SHP77 (cell line): ENCODE results near the gene AGPAT2.
A peak's percentile ranks its signal among the peaks of the same experiment; 100 is the strongest.
"Not testable (repeated sequence)": the region's sequence is repeated elsewhere in the genome, so short reads cannot be mapped to it uniquely, and the experiment has no call there.

Experiments used
- DNase-seq, 2 experiments: peaks; one replicate each; lab custom pipeline; 2025; lab: John Stamatoyannopoulos, UW

AGPAT2 gene

DNA sequence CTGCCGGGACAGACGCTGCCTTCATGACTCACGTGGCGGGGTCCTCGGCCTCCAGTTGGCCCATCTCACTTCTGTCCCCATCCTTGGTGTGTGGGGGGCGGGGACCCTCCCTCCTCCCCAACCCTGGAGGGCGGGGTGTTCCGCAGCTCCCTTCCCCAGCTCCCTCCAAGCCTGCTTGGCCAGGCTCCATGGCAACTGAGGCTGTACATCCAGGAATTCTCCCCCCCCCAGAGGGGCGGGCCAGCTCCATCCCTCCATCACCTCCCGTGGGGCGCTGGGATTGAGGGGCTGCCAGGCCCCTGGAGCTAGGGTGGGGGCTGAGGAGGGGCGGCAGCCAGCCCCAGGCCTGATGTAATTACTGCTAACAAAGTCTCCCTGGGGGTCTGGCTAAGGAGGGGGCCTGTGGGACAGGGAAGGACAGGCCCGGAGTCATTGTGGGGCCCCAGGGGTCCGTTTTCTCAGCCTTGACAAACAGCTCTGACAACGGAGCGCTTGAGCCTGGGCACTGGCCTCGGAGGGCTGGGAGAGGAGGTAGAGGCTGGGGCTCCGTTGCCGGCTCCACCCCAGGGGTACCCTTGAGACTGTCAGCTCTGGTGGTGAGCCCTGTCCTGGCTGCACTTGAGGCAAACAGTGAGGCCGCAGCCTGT is 33.1 kb upstream of the AGPAT2 start:
- DNase-seq = no peak

DNA sequence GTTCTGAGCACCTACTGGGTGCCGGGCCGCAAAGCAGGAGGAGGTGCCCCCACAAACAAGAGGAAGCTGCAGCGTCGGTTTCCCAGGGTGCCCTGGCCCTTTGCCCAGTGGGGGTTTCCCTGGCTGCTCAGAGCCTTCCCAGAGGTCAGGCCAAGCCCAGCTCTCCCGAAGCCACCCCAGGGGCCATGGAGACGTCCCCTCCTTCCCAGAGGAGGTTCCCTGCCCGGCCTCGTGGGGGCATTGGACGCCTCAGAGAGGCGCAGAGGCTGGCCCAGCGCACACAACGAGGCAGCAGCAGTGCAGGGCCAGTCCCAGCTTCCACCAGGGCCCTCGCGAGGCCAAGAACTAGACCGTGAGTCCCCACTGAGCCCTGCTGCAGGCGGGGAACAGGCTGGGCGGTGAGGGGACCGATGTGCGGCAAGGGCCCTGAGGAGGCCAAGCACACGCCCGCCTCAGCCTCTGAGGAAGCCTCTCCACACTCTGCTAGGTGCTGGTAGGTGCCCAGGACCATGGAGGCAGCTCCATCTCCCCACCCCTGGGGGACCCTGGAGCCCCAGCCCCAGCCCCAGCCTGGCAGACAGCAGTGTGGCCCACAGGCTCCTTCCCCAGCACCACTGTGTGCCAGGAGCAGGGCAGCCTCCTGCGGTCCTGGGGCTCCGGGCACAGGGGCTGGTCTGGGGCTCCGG is 32.1 kb upstream of the AGPAT2 start:
- no peak for DNase-seq

DNA sequence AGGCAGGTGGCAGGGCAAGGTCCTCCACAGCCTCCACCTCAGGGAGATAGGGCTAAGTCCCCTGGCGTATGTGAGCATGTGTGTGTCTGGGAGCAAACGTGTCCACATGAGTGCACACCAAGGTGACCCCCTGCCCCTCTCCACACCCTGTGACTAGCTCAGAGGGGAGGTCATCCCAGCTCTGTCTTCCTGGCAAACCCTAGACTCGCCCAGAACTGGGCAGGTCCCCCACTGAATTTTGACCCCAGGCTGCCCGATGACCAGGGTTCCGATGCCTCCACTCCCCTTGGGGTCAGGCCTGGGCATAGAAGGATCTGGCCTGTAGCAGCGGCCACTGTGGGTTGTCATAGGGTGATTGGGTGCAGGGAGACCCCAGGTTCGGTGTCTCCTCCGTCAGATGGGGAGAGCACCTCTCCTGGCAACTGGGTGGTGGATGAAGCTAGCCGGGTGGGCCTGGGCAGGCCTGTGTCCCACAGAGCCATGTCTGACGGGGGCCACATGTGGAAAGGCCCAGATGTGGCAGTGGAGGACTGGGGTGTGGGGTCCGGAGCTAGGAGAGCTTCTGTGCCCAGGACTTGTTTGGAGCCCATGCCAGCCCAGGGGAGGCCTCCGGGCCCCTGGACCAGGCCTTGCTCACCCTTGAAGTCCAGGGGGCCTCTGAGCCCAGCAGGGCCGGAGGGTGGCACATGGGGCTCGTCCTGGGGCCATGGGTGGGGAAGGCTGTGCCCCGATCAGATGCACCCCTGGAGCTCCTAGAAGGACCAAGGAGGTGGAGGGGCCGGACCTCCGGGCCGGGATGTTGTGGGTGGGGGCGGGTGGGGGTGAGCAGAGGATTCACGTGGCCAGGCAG is 31.3 kb upstream of the AGPAT2 start:
- DNase-seq = no peak

DNA sequence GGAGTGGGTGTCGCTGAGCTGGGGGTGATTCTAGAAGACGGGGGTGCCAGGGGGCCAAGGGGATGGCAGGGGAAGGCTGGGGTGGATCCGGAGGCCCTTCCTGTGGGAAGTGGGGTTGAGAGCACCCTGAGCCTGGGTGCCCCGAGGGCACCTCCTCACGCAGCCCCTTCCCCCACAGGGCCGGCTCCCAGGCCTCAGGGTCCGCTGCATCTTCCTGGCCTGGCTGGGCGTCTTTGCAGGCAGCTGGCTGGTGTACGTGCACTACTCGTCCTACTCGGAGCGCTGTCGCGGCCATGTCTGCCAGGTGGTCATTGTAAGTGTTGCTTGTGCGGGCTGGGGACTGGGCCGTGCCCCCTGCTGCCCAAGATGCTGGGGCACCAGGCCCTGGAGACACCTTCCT is 30.1 kb upstream of the AGPAT2 start:
- no peak for DNase-seq

DNA sequence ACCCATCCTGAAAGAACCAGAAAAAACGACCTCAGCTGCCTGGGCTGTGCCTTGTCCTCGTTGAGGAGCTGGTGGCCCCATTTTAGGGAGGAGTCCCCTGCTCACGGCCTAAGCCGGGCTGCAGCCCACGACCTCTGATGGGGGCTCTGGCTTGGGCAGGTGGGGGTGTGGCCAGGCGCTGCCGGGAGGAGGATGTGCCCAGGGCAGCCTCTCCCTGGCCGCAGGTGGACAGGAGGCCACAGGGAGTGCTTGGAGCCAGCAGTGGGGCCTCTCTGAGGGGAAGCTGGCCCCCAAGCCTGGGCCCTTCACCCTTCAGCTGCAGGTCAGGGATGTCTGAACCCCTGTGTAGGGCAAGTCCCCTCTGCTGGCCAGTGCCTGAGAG is 27.6 kb upstream of the AGPAT2 start:
- no peak for DNase-seq

DNA sequence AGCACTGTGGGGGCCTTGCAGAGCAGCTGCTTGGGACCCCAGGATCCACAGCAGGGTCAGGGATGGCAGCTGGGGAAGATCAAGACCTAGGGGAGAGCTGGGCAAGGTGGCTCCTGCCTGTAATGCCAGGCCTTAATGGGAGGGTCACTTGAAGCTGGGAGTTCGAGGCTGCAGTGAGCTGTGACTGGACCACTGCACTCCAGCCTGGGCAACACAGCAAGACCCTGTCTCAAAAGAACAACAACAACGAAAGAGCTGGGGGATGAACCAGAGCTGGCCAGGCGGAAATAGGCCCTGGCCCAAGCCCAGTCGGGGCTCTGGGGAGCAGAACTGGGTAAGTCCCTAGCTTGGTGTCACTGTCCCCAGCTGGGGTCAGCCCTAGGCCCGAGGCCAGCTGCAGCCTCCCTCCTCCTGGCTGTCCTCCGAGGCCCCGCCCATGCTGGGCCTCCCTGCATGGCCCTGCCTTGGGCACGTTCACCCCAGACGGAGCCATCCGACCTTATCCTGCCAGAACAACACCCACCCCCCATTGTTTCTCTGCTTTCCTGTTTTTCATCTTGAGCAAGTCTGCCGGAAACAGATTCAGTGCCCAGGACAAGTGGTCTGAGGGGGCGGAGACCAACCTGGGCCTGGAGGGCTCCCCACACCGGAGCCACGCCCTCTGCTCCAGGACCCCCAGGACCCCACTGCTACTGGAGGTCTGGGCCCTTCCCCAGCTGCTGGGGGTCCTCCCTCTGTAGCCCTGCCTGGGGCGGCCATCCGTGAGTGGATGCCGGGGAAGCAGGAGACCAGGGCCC is 27.0 kb upstream of the AGPAT2 start:
- no peak for DNase-seq

DNA sequence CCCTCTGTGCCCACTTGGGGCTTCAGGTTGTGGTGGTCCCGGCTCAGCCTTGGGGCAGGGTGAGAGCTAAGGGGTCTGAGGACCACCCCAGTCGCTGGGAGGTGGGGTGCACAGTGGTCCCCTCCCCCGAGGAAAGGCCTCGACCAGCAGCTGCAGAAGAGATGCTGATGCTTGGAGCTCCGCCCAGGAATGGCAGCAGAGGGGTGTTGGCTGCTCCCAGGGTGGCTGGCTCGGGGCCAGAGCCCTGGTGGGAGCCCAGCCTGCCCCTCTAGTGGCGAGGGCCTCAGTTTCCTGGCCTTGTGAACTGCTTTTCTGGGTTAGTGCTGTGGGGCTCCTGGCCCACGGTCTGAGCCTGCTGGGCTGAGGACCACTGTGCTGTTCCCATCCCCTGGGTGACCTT is 26.3 kb upstream of the AGPAT2 start:
- peak in 1 of 2 experiments; percentile 36 for DNase-seq

DNA sequence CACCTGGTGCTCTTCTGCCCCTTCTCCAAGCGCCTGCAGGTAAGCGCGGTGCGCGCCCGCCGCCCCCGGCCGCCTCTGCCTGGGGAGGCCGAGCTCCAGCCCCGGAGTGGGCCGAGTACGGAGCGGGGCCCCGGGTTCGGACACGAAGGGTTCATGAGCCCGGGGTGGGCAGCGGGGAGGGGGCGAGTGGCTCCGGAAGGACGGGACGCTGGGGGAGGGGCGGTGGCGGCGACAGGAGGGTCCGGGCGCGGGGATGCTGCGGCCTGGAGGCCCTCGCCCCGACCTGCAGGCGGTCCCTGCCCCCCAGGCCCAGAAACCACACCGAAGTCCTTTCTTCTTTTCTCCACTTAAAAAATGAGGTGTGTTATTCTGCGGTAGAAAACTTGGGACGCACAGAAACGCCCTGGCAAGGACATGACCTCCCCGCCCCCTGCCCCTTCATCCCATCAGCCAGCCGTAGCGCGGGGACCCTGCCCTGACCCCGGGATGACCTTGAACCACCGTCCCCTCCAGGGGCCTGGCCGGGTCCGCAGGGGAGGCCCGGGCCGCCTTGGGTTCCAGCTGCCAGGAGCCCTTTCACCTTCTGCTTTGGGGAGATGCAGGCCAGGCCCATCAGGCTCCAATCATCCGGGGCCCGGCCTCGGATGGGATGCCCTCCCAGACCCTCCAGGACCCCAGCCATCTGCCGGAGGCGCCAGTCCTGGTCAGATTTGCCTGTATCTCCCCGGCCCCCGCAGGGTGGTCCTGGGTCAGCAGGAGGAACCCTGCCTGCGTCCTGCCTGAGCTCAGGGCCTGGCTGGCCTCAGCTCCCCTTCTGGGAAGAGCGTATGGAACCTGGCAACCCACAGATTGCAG is 25.7 kb upstream of the AGPAT2 start:
- DNase-seq = no peak

DNA sequence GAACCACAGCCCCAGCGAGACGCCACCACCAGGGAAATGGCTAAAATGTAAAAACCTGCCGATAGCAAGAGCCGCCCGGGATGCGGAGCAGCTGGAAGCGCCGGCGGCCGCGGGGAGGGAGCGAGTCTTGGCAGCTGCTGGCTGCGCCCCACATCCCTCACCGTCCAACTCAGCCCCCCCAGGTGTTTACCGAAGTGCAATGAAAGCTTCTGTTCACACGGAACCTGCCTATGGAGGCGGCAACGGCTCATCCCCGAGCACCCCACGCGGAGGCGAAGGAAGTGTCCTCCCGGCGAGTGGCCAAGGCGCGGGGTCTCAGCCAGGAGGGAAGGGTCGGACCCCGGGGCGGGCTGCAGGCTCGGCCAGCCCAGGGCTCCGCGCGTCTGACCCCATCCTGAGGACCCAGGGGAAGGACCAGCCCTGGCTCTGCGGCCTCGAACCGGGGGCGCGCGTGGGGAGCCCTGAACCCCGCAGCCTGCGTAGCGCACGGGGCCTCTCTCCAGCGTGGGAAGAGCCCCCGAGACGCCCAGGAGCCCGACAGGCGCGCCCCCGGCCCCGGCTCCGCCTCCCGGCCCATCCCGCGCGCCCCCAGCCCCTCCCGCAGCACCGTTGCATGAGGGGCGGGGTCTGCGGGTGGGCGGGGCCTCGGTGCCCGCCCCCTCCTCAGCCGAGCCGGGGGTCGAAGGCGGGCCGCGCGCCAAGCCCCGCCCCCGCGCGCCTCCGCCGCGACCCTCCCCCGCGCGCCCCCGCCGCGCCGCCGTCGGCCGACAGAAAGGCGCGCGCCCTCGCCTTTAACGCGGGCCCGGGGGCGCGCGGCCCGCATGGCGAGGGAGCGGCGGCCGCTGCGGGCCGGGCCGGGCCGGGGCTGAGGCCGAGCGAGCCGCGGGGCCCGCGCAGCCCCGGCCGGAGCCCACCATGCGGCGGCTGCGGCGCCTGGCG is 24.8 kb upstream of the AGPAT2 start, which contains the start of gene DIPK1B:
Gene DIPK1B (plus strand): TSS at position 822 of the 939 bp plus-strand sequence. CDS start 94 bp downstream, at position 916.
- peak in 1 of 2 experiments; percentile 34 for DNase-seq

DNA sequence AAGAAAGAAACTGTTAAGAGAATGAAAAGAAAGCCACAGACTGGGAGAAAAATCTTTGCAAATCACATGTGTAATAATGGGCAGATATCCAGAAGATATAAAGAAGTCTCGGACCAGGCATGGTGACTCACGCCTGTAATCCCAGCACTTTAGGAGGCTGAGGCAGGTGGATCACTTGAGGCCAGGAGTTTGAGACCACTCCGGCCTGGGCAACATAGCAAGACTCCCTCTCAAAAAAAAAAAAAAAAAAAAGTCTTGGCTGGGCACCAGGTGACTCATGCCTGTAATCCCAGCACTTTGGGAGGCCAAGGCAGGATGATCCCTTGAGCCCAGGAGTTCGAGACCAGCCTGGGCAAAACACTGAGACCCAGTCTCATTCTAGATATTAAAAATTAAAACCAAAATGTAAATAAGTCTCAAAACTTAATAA is 24.0 kb upstream of the AGPAT2 start:
- not testable (repeated sequence) for DNase-seq

DNA sequence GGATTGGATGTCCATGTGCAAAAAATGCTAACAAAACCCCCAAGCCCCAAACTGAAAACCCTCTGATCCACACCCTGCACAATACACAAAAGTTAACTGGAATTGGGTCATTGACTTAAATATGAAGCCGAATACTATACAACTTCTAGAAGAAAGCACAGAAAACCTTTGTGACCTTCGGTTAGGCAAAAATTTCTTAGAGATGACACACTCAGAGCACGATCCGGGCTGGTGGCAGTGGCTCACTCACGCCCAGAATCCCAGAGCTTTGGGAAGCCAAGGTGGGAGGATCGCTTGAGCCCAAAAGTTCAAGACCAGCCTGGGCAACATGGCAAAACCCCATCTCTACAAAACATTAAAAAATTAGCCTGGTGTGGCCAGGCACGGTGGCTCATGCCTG is 23.3 kb upstream of the AGPAT2 start:
- no peak for DNase-seq

DNA sequence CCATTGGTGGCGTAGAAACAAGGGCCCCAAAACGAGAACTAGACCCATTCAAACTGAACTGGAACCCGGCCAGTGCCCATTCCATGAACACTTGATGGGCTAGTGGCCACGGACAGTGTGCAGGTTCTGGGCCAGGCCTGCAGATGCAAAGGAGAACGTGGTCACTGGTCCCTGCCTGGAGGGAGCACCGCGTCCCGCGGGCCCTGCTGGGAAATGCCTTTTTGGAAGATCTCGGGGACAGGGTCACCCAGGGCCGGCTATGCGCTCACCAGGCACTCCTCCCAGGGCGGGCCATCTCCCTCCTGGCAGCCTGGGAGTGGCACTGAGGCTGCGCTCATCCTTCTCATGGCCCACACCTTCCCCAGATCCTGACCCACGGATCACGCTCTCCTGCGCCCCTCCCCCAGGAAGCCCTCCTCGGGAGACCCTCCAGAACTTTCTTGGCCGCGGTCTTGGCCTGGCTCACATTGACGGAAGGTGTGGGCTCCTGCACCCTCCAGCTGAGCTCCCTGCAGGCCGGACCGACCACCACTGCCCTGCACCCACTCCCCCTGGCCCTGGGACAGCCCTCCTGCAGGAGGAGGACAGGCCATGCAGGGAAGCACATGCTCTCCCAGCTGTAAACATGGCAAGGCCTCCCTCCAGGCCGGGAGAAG is 22.3 kb upstream of the AGPAT2 start:
- no peak for DNase-seq

DNA sequence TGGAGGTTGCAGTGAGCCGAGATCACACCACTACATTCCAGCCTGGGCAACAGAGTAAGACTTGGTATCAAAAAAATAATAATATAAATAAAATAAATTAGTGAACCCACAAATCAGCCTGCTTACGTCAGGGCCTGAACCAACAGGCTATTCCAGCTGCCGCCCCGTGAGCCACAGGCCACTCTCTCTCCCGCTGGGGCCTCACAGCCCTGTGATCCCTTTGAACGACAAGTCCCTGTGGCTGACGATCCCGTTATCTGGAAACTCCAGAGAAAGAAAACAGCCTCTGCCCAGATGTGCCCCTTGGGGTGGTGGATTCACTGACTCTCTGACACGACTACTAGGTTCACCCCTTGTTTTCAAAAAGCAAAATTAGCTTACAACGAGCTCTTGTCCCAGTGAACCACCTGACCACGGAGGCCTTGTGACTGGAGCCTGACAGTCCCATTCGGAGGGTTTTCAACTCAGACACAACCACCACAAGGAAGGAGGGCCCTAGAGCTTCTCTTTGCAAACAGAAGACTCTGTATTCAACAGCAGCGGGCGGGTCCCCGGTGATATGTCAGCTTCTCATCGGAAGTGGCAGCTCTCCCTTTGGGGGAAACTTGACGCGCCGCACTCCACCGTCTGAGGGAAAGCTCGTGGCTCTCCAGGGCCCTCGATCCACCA is 20.7 kb upstream of the AGPAT2 start:
- DNase-seq = no peak

DNA sequence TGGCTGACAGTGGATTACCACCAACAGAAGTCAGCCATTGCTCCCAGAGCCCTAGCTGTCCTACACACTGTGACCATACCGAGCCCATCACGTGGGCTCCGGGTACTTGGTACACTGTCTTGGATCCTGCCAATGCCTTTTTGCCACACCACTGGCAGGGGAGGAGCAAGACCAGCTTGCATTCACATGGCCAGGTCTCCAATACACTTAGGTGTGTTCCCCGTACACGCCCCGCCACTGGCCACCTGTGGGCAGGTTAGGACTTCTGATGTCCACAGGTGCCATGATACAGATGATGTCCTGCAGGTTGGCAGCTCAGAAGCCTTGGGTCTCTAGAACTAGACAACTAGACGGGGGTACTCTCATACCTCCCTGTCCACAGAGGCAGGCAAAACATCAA is 19.8 kb upstream of the AGPAT2 start:
- DNase-seq = no peak

DNA sequence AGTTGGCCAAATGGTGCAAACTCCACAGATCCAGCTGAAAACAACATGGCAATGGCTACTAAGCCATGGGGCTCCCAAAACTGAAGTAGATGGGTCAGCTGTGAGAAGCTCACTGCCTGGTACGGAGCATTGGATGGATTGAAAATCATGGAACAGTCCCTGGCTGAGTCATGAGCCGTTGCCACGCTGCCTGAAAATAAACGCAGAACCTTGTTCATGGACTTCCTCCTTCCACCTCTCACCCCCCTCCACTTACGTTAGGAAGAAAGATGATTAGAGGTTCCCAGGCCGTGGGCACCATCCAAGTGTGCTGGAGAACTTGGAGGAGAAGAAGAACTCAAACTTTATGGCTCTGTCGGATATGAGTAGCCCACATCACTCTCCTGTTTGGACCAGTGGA is 18.3 kb upstream of the AGPAT2 start:
- DNase-seq = no peak

DNA sequence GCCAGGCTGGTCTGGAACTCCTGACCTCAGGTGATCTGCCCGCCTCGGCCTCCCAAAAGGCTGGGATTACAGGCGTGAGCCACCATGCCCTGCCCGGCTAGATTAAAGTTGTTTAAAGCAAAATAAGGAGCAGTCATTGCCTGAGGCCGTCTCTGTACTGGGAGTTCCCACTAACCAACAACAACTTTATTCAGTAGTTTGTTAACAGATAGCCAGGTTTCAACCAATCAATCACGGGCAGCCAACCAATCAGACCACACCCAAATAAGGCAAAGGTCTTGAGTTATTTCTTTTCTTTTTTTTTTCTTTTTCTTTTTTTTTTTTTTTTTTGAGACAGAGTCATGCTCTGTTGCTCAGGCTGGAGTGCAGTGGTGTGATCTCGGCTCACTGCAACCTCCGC is 17.5 kb upstream of the AGPAT2 start:
- DNase-seq = not testable (repeated sequence)

DNA sequence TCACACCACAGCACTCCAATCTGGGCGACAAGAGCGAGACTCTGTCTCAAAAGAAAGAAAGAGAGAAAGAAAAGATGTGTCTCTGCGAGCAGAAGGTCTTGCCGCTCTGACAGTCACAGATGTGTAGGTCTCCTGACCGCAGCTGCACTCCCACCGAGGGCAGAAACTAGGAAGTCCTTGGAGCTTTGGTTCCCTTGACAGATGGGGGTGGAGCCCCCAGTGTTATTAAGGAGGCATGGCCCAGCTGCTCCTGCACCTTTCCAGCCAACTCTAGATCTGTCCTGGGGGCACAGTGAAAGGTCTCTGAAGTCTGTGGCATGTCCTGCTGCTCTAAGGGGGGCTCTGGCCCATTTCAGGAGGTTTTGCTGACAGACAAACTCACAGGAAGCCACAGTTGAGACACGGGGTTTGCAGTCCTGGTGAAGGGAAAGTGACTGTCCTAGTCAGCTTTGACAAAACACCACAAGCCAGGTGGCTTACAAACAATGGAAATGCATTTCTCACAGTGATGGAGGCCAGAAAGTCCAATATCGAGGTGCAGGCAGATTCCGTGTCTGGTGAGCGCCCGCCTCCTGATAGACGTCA is 16.1 kb upstream of the AGPAT2 start:
- DNase-seq = no peak

DNA sequence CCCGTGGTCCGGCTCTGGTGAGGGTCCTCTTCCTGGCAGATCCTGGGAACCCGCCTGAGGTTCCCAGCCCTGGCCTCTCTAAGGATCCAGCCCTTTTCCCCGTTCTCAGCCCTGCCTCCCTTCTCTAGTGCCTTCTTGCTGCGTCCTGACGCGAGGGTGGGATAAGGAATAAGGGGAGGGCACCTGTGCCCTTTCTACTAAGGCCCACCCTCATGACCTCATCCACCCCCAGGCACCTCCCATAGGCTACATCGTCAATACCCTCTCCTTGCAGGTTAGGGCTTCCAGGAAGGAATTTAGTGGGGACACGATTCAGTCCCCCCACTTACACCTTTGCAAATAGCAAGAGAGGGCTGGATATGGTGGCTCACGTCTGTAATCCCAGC is 14.4 kb upstream of the AGPAT2 start:
- DNase-seq = no peak
